Measurements from ENCODE around the gene PCBP2.

PCBP2 gene

DNA sequence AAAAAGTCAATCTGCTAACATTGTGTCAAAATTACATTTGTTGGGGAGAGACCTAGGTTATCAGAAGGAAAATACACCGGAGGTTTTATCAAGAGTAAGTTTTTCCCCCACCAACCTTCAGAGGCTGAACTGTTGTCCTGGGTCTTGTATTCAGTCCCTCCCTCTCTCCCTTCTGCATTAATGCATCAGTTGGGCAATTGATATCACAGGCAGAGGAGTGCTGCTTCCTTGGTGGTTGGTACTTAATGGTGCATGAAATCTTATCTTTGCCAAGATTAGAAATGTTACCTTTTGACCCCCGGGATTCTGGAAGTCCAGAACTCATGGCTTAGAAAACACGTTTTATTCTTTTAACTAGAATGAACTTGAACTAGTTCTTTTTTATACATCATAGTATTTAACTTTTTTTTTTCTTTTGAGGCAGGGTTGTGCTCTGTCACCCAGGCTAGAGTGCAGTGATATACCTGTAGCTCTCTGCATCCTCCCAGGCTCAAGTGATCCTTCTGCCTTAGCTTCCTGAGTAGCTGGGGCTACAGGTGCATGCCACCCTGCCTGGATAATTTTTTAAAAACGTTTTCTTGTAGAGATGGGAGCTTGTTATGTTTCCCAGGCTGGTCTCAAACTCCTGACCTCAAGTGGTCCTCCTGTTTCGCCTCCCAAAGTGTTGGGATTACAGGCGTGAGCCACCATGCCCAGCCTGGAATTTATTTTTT lies 4.9 kb downstream of the PCBP2 start:
- in situ Hi-C loops (cut with HindIII; ENCODE audit: low sequenced_read_pairs), result no loop called here
- no peak for DNase-seq (ENCODE audit: low read depth)
- no peak overlapping the region for H3K4me3 ChIP-seq (ENCODE audit: low read depth, low read length)
- no peak for TF ChIP-seq CTCF (IDR thresholded peaks at IDR 0.05; ENCODE audit: low read depth, low read length, missing control alignments)

- H3K4me3 ChIP-seq (ENCODE audit: low read depth, low read length), result no peak overlapping the region
- DNase-seq (ENCODE audit: low read depth), result no peak
- in situ Hi-C loops (cut with HindIII; ENCODE audit: low sequenced_read_pairs), result no loop called here
- no peak for TF ChIP-seq CTCF (IDR thresholded peaks at IDR 0.05; ENCODE audit: low read depth, low read length, missing control alignments)
Measured at GRCh38 chr12:53459097-53459496, 7.2 kb downstream of the PCBP2 start.

DNA sequence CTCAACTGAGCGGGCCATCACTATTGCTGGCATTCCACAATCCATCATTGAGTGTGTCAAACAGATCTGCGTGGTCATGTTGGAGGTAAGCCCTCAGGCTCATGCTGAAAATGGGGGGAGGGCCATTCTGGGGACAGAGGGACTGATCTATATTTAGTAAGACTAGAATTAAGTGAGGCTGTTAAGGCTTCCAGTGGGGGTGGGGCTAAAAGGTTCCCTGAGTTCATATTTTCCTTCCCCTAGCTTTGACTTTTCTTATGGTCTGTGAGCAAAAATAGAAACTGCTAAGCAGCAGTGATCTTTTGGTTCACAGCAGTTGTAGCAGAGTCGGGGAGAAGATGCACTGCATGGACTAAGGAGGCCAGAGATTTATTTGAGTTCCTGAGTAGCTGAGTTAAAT lies 9.2 kb downstream of the PCBP2 start:
- DNase-seq (ENCODE audit: low read depth), result no peak
- in situ Hi-C loops (cut with HindIII; ENCODE audit: low sequenced_read_pairs), result no loop called here
- H3K4me3 ChIP-seq (ENCODE audit: low read depth, low read length), result no peak overlapping the region
- no peak for TF ChIP-seq CTCF (IDR thresholded peaks at IDR 0.05; ENCODE audit: low read depth, low read length, missing control alignments)

GRCh38 chr12:53461591-53461990 lies 9.7 kb downstream of the PCBP2 start:
- in situ Hi-C loops (cut with HindIII; ENCODE audit: low sequenced_read_pairs), result no loop called here
- TF ChIP-seq CTCF (IDR thresholded peaks at IDR 0.05; ENCODE audit: low read depth, low read length, missing control alignments), result no peak
- DNase-seq (ENCODE audit: low read depth), result no peak
- H3K4me3 ChIP-seq (ENCODE audit: low read depth, low read length), result no peak overlapping the region

- DNase-seq (ENCODE audit: low read depth), result no peak
- no peak overlapping the region for H3K4me3 ChIP-seq (ENCODE audit: low read depth, low read length)
- in situ Hi-C loops (cut with HindIII; ENCODE audit: low sequenced_read_pairs), result no loop called here
- TF ChIP-seq CTCF (IDR thresholded peaks at IDR 0.05; ENCODE audit: low read depth, low read length, missing control alignments), result no peak
Measured at GRCh38 chr12:53462935-53463334, 11.0 kb downstream of the PCBP2 start.

GRCh38 chr12:53463802-53464560 lies 12.1 kb downstream of the PCBP2 start:
- in situ Hi-C loops (cut with HindIII; ENCODE audit: low sequenced_read_pairs), result no loop called here
- no peak overlapping the region for H3K4me3 ChIP-seq (ENCODE audit: low read depth, low read length)
- no peak for TF ChIP-seq CTCF (IDR thresholded peaks at IDR 0.05; ENCODE audit: low read depth, low read length, missing control alignments)
- DNase-seq (ENCODE audit: low read depth), result no peak
